K562 (cell line): Measurements from ENCODE around the gene NACAD. TPM values are rescaled to one million over a fixed set of nuclear protein-coding genes. Genes with fewer than 3 reads are reported as not detected.

ENCODE experiments used
- ATAC-seq: fragments of 200-7000 bp; cut with Tn5 transposase; 3 replicates; pipeline ENCODE4 v1.9.1; 2020; ENCODE audit warnings: moderate library complexity
- BruUV-seq: library from RNA; stranded (reverse); fragments of 400-500 nt; replicated peaks from 2 replicates; lab custom pipeline; 2021; lab: Mats Ljungman, UMichigan
- CTCF ChIA-PET: fragments of 300-600 bp; formaldehyde crosslinking; extraction: SDS; loops from one replicate; lab custom pipeline; 2021; ENCODE audit warnings: low intra/inter-chr PET ratio; lab: Yijun Ruan, JAX
- POLR2A ChIA-PET: fragments of 300-600, 350-650 bp; sonication (Branson Sonifier 250); formaldehyde crosslinking; extraction: SDS; loops from one replicate; lab custom pipeline; 2021; ENCODE audit warnings: antibody characterized with exemption, inconsistent platforms; lab: Yijun Ruan, JAX
- DNase-seq, 4 experiments: peaks; one replicate each; pipeline versions ENCODE4 v3.0.0 to v3.0.0-alpha.2; 2011 to 2018; ENCODE audit warnings: low spot score in 3 of 4, mixed read lengths in 3 of 4; ENCODE audit errors: extremely low read depth in 1 of 4
- FAIRE-seq: peaks from 2 replicates; lab custom pipeline; 2011; peaks lifted over from hg19 to GRCh38; lab: Jason Lieb, UNC
- H2AFZ ChIP-seq: 2 replicates; pipeline ENCODE4 v1.6.0; 2011; ENCODE audit warnings: low read depth, low read length, control low read depth, inconsistent platforms
- H3K27ac ChIP-seq: fragments of 200-600 bp; 3 replicates; pipeline ENCODE4 v1.8.0; 2011; ENCODE audit warnings: low read depth, mild to moderate bottlenecking, control low read depth, inconsistent platforms, low read length, moderate library complexity, mixed read lengths; ENCODE audit errors: extremely low read depth
- H3K27me3 ChIP-seq, 2 experiments: fragments of 300-600 bp in 1 of 2; 2 replicates in 1 of 2; 3 replicates in 1 of 2; pipeline versions ENCODE4 v1.6.0 to v1.8.0; 2011; ENCODE audit warnings: inconsistent platforms in 2 of 2, low read length in 2 of 2, mild to moderate bottlenecking in 1 of 2, mixed read lengths in 1 of 2, moderate library complexity in 1 of 2; ENCODE audit not compliant: control insufficient read depth in 2 of 2, insufficient read depth in 2 of 2
- H3K36me3 ChIP-seq: fragments of 300-600 bp; 3 replicates; pipeline ENCODE4 v1.8.0; 2011; ENCODE audit warnings: mild to moderate bottlenecking, low read length, inconsistent platforms; ENCODE audit not compliant: control insufficient read depth, insufficient read depth
- H3K4me1 ChIP-seq, 2 experiments: fragments of 200-600 bp in 1 of 2; replicated peaks in 1 of 2; 2 replicates in 1 of 2; 3 replicates in 1 of 2; pipeline versions ENCODE4 v1.5.1 to v1.8.0; 2011; ENCODE audit warnings: inconsistent platforms in 2 of 2, low read length in 2 of 2, mild to moderate bottlenecking in 1 of 2, mixed read lengths in 1 of 2, moderate library complexity in 1 of 2; ENCODE audit not compliant: control insufficient read depth in 2 of 2, insufficient read depth in 2 of 2
- H3K4me2 ChIP-seq: 2 replicates; pipeline ENCODE4 v1.6.1; 2011; ENCODE audit warnings: low read length, control low read depth, inconsistent platforms, mixed read lengths; ENCODE audit not compliant: insufficient read depth
- H3K4me3 ChIP-seq: fragments of 200-600 bp; sonication (generic), shearing (Covaris generic); 2 replicates; pipeline ENCODE4 v1.5.1; 2016; ENCODE audit warnings: control low read depth, inconsistent platforms
- H3K79me2 ChIP-seq: fragments of 200-600 bp; 3 replicates; pipeline ENCODE4 v1.8.0; 2011; ENCODE audit warnings: low read length, inconsistent platforms; ENCODE audit not compliant: control insufficient read depth, insufficient read depth
- H3K9ac ChIP-seq, 2 experiments: 2 replicates each; pipeline versions ENCODE4 v1.6.0 to v1.6.1; 2011; ENCODE audit warnings: low read depth in 2 of 2, low read length in 2 of 2, control low read depth in 1 of 2, inconsistent platforms in 1 of 2, mild to moderate bottlenecking in 1 of 2, mixed read lengths in 1 of 2; ENCODE audit not compliant: insufficient read depth in 1 of 2
- H3K9me1 ChIP-seq: one replicate; pipeline ENCODE4 v1.6.0; 2011; ENCODE audit warnings: inconsistent platforms, mild to moderate bottlenecking, low read length, moderate library complexity; ENCODE audit not compliant: control insufficient read depth, insufficient read depth
- H3K9me3 ChIP-seq: replicated peaks from 2 replicates; pipeline ENCODE4 v1.5.1; 2011; ENCODE audit warnings: low read depth, low read length, inconsistent platforms; ENCODE audit not compliant: control insufficient read depth, insufficient read depth
- H4K20me1 ChIP-seq: replicated peaks from 2 replicates; pipeline ENCODE4 v1.6.1; 2011; ENCODE audit warnings: low read length, inconsistent platforms, mixed read lengths; ENCODE audit not compliant: control insufficient read depth, insufficient read depth
- BDP1 ChIP-seq: IDR thresholded peaks from 3 replicates; pipeline ENCODE4 v1.6.1; 2011; ENCODE audit not compliant: insufficient read length, insufficient read depth
- CBX1 ChIP-seq: sonication (generic); IDR thresholded peaks from 2 replicates; pipeline ENCODE4 v1.6.1; 2016; ENCODE audit warnings: antibody characterized with exemption, low read depth, mild to moderate bottlenecking
- CGGBP1 ChIP-seq: fragments of 250-450 bp; sonication (Bioruptor Pico); IDR thresholded peaks from 2 replicates; pipeline ENCODE4 v1.9.0; 2021; ENCODE audit warnings: mild to moderate bottlenecking
- ELF4 ChIP-seq: fragments of 450-650 bp; formaldehyde crosslinking; IDR thresholded peaks from 2 replicates; pipeline ENCODE4 v1.4.0; 2022; ENCODE audit warnings: missing genetic modification characterization
- FOXJ2 ChIP-seq: fragments of 200-800 bp; sonication (Bioruptor generic); IDR thresholded peaks from 2 replicates; pipeline ENCODE4 v1.6.1; 2016; ENCODE audit warnings: missing genetic modification characterization, missing compliant biosample characterization
- NFE2 ChIP-seq: IDR thresholded peaks from 2 replicates; pipeline ENCODE4 v1.6.1; 2014; ENCODE audit warnings: antibody characterized with exemption, low read depth
- PCBP2 ChIP-seq: fragments of 200-400 bp; formaldehyde crosslinking; IDR thresholded peaks from 2 replicates; pipeline ENCODE4 v1.6.1; 2018; ENCODE audit warnings: low read length, low read depth, mild to moderate bottlenecking, moderate library complexity; ENCODE audit not compliant: poor library complexity, severe bottlenecking
- POLR3A ChIP-seq: IDR thresholded peaks from 2 replicates; pipeline ENCODE4 v1.6.1; 2011; ENCODE audit warnings: borderline replicate concordance, mild to moderate bottlenecking, moderate library complexity; ENCODE audit not compliant: insufficient read length, insufficient read depth; ENCODE audit errors: extremely low read depth
- POU5F1 ChIP-seq: fragments of 150-350 bp; IDR thresholded peaks from 2 replicates; pipeline ENCODE4 v1.6.1; 2014; ENCODE audit warnings: borderline replicate concordance, low read length, low read depth, mild to moderate bottlenecking; ENCODE audit not compliant: partially characterized antibody
- PTRF ChIP-seq: fragments of 450-650 bp; IDR thresholded peaks from 2 replicates; pipeline ENCODE4 v1.6.1; 2016; ENCODE audit warnings: mild to moderate bottlenecking, missing genetic modification characterization, missing compliant biosample characterization
- RFX7 ChIP-seq: fragments of 250-450 bp; sonication (Bioruptor Pico); IDR thresholded peaks from 2 replicates; pipeline ENCODE4 v1.5.1; 2021; ENCODE audit warnings: mild to moderate bottlenecking
- TCF3 ChIP-seq: sonication (generic); formaldehyde crosslinking; IDR thresholded peaks from 2 replicates; pipeline ENCODE4 v1.4.0; 2020; ENCODE audit warnings: mild to moderate bottlenecking, missing genetic modification reagents
- ZNF551 ChIP-seq: fragments of 250-450 bp; sonication (Bioruptor Pico); IDR thresholded peaks from 2 replicates; pipeline ENCODE4 v1.5.0; 2021; ENCODE audit warnings: mild to moderate bottlenecking, moderate library complexity
- ZZZ3 ChIP-seq: fragments of 450-650 bp; IDR thresholded peaks from 2 replicates; pipeline ENCODE4 v1.6.1; 2016; ENCODE audit warnings: antibody characterized with exemption, mild to moderate bottlenecking, moderate library complexity
- WGBS: fragments of 100-300 bp; shearing (Covaris generic); methylation state at CpG from one replicate; pipeline ENCODE4 v1.1.6; 2016; ENCODE audit warnings: low coverage, mixed read lengths; ENCODE audit not compliant: insufficient coverage; ENCODE audit errors: missing lambda C conversion rate; 5-methylcytosine and 5-hydroxymethylcytosine counted together
- in situ Hi-C: fragments of 300-500 bp; cut with MboI; formaldehyde crosslinking; loops from 4 replicates; pipeline ENCODE4 v1.15.0; 2018; ENCODE audit warnings: inconsistent platforms, mixed read lengths
- intact Hi-C: fragments of 100-400 bp; cut with micrococcal nuclease; formaldehyde crosslinking; loops from 2 replicates; pipeline ENCODE4 v1.14.2; 2022
- polyA plus RNA-seq, 8 experiments: library from polyadenylated mRNA; depleted of rRNA in 4 of 8; stranded (reverse) in 5 of 8; unstranded in 3 of 8; fragments of >200 nt; fragmentation: Nextera tagmentation in 2 of 8; fragmentation: Illumina TruSeq in 1 of 8; extraction: Ambion mirVana in 2 of 8; extraction: Trizol in 1 of 8; gene quantifications; 2 replicates each; pipeline versions ENCODE4 v1.2.1 to v1.2.3, GENCODE V29; 2011 to 2014; ENCODE audit warnings: inconsistent platforms in 1 of 8, missing spikeins in 1 of 8
- total RNA-seq, 7 experiments: library from RNA; depleted of rRNA in 6 of 7; stranded (reverse); fragments of >200 nt in 6 of 7; fragmentation: Illumina TruSeq in 2 of 7; extraction: Trizol in 2 of 7; gene quantifications; 2 replicates each; pipeline versions ENCODE4 v1.2.1 to v1.2.3, GENCODE V29; 2011 to 2021; ENCODE audit warnings: low replicate concordance in 1 of 7
- TF ChIP-seq, protein P1 (sequence below), 2 experiments: fragments of 450-650 bp in 1 of 2; sonication (generic) in 1 of 2; formaldehyde crosslinking in 1 of 2; IDR thresholded peaks in 1 of 2; conservative IDR thresholded peaks in 1 of 2; 2 replicates each; pipeline versions ENCODE4 v1.6.1 to v1.8.1; 2016 to 2023; ENCODE audit warnings: mild to moderate bottlenecking in 2 of 2, moderate library complexity in 2 of 2, inconsistent platforms in 1 of 2, missing genetic modification reagents in 1 of 2
- TF ChIP-seq, protein P2 (sequence below): fragments of 450-650 bp; IDR thresholded peaks from 2 replicates; pipeline ENCODE4 v1.6.1; 2016
- TF ChIP-seq, protein P3 (sequence below): fragments of 450-650 bp; formaldehyde crosslinking; IDR thresholded peaks from 2 replicates; pipeline ENCODE4 v1.4.0; 2022; ENCODE audit warnings: missing genetic modification characterization

Gene NACAD
- total and polyA plus RNA-seq, 9 of the 15 experiments (the other 6 are each of a cell fraction or from before 2014, with no cell fraction given) = under 0.01 to 0.03 (median 0.02) TPM; not detected in 5

- Histone ChIP-seq H3K4me2 (no peak overlapping the region), H3K36me3 (no peaks in the 10 kb centered on the region), H3K4me3 (no peak overlapping the region), H3K4me1 (peaks cover 0 to 16% of the 10 kb centered on the region in 2 experiments; a peak in 2 of 5 replicates), H3K27ac (no peak overlapping the region), H4K20me1 (no peaks in the 10 kb centered on the region), H3K9me3 (no peaks in the 10 kb centered on the region), H3K27me3 (no peaks in the 10 kb centered on the region), H2AFZ (no peak overlapping the region), H3K9me1 (peaks cover 3% of the 10 kb centered on the region), H3K79me2 (no peaks in the 10 kb centered on the region), H3K9ac (peak overlapping the region in 1 of 2 experiments; percentile 59; a peak in 2 of 4 replicates)
- POLR2A ChIA-PET = no interaction called here
- CTCF ChIA-PET = no interaction called here
- in situ Hi-C loops (loop anchor here (10.0 kb wide), 1 partner anchor 535 kb away; no protein-coding TSS in a partner anchor), intact Hi-C loops (loop anchor here (10.0 kb wide), 1 partner anchor 275 kb away; no protein-coding TSS in a partner anchor)
- 59% methylated on average over 10 of the region's 12 CpGs for WGBS
- BruUV-seq = no TSS peak
- no peak for TF ChIP-seq NFE2
- no peak for TF ChIP-seq POLR3A
- no peak for TF ChIP-seq TCF3 (CRISPR knock-in tag)
- TF ChIP-seq BDP1 = no peak
- TF ChIP-seq CBX1 = no peak
- TF ChIP-seq, protein P1, sequence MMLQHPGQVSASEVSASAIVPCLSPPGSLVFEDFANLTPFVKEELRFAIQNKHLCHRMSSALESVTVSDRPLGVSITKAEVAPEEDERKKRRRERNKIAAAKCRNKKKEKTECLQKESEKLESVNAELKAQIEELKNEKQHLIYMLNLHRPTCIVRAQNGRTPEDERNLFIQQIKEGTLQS (IDR thresholded peaks at IDR 0.05) = no peak
- TF ChIP-seq, protein P1 (CRISPR knock-in tag; conservative IDR thresholded peaks at IDR 0.05) = no peak
- TF ChIP-seq PCBP2 = no peak
- no peak for TF ChIP-seq ELF4 (CRISPR knock-in tag)
- TF ChIP-seq FOXJ2 (tag) = no peak
- TF ChIP-seq CGGBP1 (CRISPR knock-in tag) = no peak
- TF ChIP-seq, protein P2, sequence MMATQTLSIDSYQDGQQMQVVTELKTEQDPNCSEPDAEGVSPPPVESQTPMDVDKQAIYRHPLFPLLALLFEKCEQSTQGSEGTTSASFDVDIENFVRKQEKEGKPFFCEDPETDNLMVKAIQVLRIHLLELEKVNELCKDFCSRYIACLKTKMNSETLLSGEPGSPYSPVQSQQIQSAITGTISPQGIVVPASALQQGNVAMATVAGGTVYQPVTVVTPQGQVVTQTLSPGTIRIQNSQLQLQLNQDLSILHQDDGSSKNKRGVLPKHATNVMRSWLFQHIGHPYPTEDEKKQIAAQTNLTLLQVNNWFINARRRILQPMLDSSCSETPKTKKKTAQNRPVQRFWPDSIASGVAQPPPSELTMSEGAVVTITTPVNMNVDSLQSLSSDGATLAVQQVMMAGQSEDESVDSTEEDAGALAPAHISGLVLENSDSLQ = no peak
- TF ChIP-seq ZZZ3 = no peak
- TF ChIP-seq, protein P3, sequence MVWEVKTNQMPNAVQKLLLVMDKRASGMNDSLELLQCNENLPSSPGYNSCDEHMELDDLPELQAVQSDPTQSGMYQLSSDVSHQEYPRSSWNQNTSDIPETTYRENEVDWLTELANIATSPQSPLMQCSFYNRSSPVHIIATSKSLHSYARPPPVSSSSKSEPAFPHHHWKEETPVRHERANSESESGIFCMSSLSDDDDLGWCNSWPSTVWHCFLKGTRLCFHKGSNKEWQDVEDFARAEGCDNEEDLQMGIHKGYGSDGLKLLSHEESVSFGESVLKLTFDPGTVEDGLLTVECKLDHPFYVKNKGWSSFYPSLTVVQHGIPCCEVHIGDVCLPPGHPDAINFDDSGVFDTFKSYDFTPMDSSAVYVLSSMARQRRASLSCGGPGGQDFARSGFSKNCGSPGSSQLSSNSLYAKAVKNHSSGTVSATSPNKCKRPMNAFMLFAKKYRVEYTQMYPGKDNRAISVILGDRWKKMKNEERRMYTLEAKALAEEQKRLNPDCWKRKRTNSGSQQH (CRISPR knock-in tag) = no peak
- no peak for TF ChIP-seq POU5F1
- no peak for TF ChIP-seq RFX7
- TF ChIP-seq PTRF (tag) = no peak
- no peak for TF ChIP-seq ZNF551
- no peak for ATAC-seq
- FAIRE-seq = no peak
- DNase-seq = no peak
These were observed 41.1 kb upstream of the NACAD start for GRCh38 chr7:45129906-45130305.
